K562 (cell line): ENCODE data around the gene TERB1. TPM values are rescaled to one million over a fixed set of nuclear protein-coding genes. Genes with fewer than 3 reads are reported as not detected.

Experiments used
- ATAC-seq: fragments of 200-7000 bp; cut with Tn5 transposase; 3 replicates; pipeline ENCODE4 v1.9.1; 2020; ENCODE audit warnings: moderate library complexity
- BruUV-seq: library from RNA; stranded (reverse); fragments of 400-500 nt; replicated peaks from 2 replicates; lab custom pipeline; 2021; lab: Mats Ljungman, UMichigan
- CTCF ChIA-PET: fragments of 300-600 bp; formaldehyde crosslinking; extraction: SDS; loops from one replicate; lab custom pipeline; 2021; ENCODE audit warnings: low intra/inter-chr PET ratio; lab: Yijun Ruan, JAX
- POLR2A ChIA-PET: fragments of 300-600, 350-650 bp; sonication (Branson Sonifier 250); formaldehyde crosslinking; extraction: SDS; loops from one replicate; lab custom pipeline; 2021; ENCODE audit warnings: antibody characterized with exemption, inconsistent platforms; lab: Yijun Ruan, JAX
- DNase-seq, 4 experiments: peaks; one replicate each; pipeline versions ENCODE4 v3.0.0 to v3.0.0-alpha.2; 2011 to 2018; ENCODE audit warnings: low spot score in 3 of 4, mixed read lengths in 3 of 4; ENCODE audit errors: extremely low read depth in 1 of 4
- FAIRE-seq: peaks from 2 replicates; lab custom pipeline; 2011; peaks lifted over from hg19 to GRCh38; lab: Jason Lieb, UNC
- H2AFZ ChIP-seq: 2 replicates; pipeline ENCODE4 v1.6.0; 2011; ENCODE audit warnings: low read depth, low read length, control low read depth, inconsistent platforms
- H3K27ac ChIP-seq: fragments of 200-600 bp; 3 replicates; pipeline ENCODE4 v1.8.0; 2011; ENCODE audit warnings: low read depth, mild to moderate bottlenecking, control low read depth, inconsistent platforms, low read length, moderate library complexity, mixed read lengths; ENCODE audit errors: extremely low read depth
- H3K27me3 ChIP-seq, 2 experiments: fragments of 300-600 bp in 1 of 2; 2 replicates in 1 of 2; 3 replicates in 1 of 2; pipeline versions ENCODE4 v1.6.0 to v1.8.0; 2011; ENCODE audit warnings: inconsistent platforms in 2 of 2, low read length in 2 of 2, mild to moderate bottlenecking in 1 of 2, mixed read lengths in 1 of 2, moderate library complexity in 1 of 2; ENCODE audit not compliant: control insufficient read depth in 2 of 2, insufficient read depth in 2 of 2
- H3K36me3 ChIP-seq: fragments of 300-600 bp; 3 replicates; pipeline ENCODE4 v1.8.0; 2011; ENCODE audit warnings: mild to moderate bottlenecking, low read length, inconsistent platforms; ENCODE audit not compliant: control insufficient read depth, insufficient read depth
- H3K4me1 ChIP-seq, 2 experiments: fragments of 200-600 bp in 1 of 2; replicated peaks in 1 of 2; 2 replicates in 1 of 2; 3 replicates in 1 of 2; pipeline versions ENCODE4 v1.5.1 to v1.8.0; 2011; ENCODE audit warnings: inconsistent platforms in 2 of 2, low read length in 2 of 2, mild to moderate bottlenecking in 1 of 2, mixed read lengths in 1 of 2, moderate library complexity in 1 of 2; ENCODE audit not compliant: control insufficient read depth in 2 of 2, insufficient read depth in 2 of 2
- H3K4me2 ChIP-seq: 2 replicates; pipeline ENCODE4 v1.6.1; 2011; ENCODE audit warnings: low read length, control low read depth, inconsistent platforms, mixed read lengths; ENCODE audit not compliant: insufficient read depth
- H3K4me3 ChIP-seq: fragments of 200-600 bp; sonication (generic), shearing (Covaris generic); 2 replicates; pipeline ENCODE4 v1.5.1; 2016; ENCODE audit warnings: control low read depth, inconsistent platforms
- H3K79me2 ChIP-seq: fragments of 200-600 bp; 3 replicates; pipeline ENCODE4 v1.8.0; 2011; ENCODE audit warnings: low read length, inconsistent platforms; ENCODE audit not compliant: control insufficient read depth, insufficient read depth
- H3K9ac ChIP-seq, 2 experiments: 2 replicates each; pipeline versions ENCODE4 v1.6.0 to v1.6.1; 2011; ENCODE audit warnings: low read depth in 2 of 2, low read length in 2 of 2, control low read depth in 1 of 2, inconsistent platforms in 1 of 2, mild to moderate bottlenecking in 1 of 2, mixed read lengths in 1 of 2; ENCODE audit not compliant: insufficient read depth in 1 of 2
- H3K9me1 ChIP-seq: one replicate; pipeline ENCODE4 v1.6.0; 2011; ENCODE audit warnings: inconsistent platforms, mild to moderate bottlenecking, low read length, moderate library complexity; ENCODE audit not compliant: control insufficient read depth, insufficient read depth
- H3K9me3 ChIP-seq: replicated peaks from 2 replicates; pipeline ENCODE4 v1.5.1; 2011; ENCODE audit warnings: low read depth, low read length, inconsistent platforms; ENCODE audit not compliant: control insufficient read depth, insufficient read depth
- H4K20me1 ChIP-seq: replicated peaks from 2 replicates; pipeline ENCODE4 v1.6.1; 2011; ENCODE audit warnings: low read length, inconsistent platforms, mixed read lengths; ENCODE audit not compliant: control insufficient read depth, insufficient read depth
- ADNP ChIP-seq: fragments of 200-800 bp; sonication (Bioruptor generic); IDR thresholded peaks from 2 replicates; pipeline ENCODE4 v1.6.1; 2016; ENCODE audit warnings: missing genetic modification characterization, missing compliant biosample characterization
- BHLHE40 ChIP-seq: IDR thresholded peaks from 2 replicates; pipeline ENCODE4 v1.6.1; 2011; ENCODE audit warnings: low read length, improper control_type of control experiment
- ESRRB ChIP-seq: fragments of 250-450 bp; sonication (Bioruptor Pico); IDR thresholded peaks from 2 replicates; pipeline ENCODE4 v1.5.0; 2020; ENCODE audit warnings: mild to moderate bottlenecking, moderate library complexity, borderline replicate concordance
- IRF2 ChIP-seq: sonication (generic); formaldehyde crosslinking; IDR thresholded peaks from 2 replicates; pipeline ENCODE4 v1.8.1; 2022; ENCODE audit warnings: mild to moderate bottlenecking, missing genetic modification reagents
- L3MBTL2 ChIP-seq: fragments of 450-650 bp; IDR thresholded peaks from 2 replicates; pipeline ENCODE4 v1.6.1; 2016; ENCODE audit warnings: mild to moderate bottlenecking, moderate library complexity
- NFIC ChIP-seq: fragments of 450-650 bp; IDR thresholded peaks from 2 replicates; pipeline ENCODE4 v1.6.1; 2017; ENCODE audit warnings: mild to moderate bottlenecking, inconsistent platforms
- PCBP2 ChIP-seq: fragments of 200-400 bp; formaldehyde crosslinking; IDR thresholded peaks from 2 replicates; pipeline ENCODE4 v1.6.1; 2018; ENCODE audit warnings: low read length, low read depth, mild to moderate bottlenecking, moderate library complexity; ENCODE audit not compliant: poor library complexity, severe bottlenecking
- TAF15 ChIP-seq: fragments of 200-400 bp; formaldehyde crosslinking; IDR thresholded peaks from 2 replicates; pipeline ENCODE4 v1.6.1; 2017; ENCODE audit warnings: mild to moderate bottlenecking, low read depth, low read length, moderate library complexity
- TAF9B ChIP-seq: fragments of 450-650 bp; IDR thresholded peaks from 2 replicates; pipeline ENCODE4 v1.6.1; 2018; ENCODE audit warnings: mild to moderate bottlenecking; ENCODE audit not compliant: partially characterized antibody
- ZNF133 ChIP-seq: fragments of 250-450 bp; sonication (Bioruptor Pico); IDR thresholded peaks from 2 replicates; pipeline ENCODE4 v1.4.0; 2020; ENCODE audit warnings: mild to moderate bottlenecking
- ZSCAN29 ChIP-seq: fragments of 450-650 bp; IDR thresholded peaks from 2 replicates; pipeline ENCODE4 v1.6.1; 2017
- WGBS: fragments of 100-300 bp; shearing (Covaris generic); methylation state at CpG from one replicate; pipeline ENCODE4 v1.1.6; 2016; ENCODE audit warnings: low coverage, mixed read lengths; ENCODE audit not compliant: insufficient coverage; ENCODE audit errors: missing lambda C conversion rate; 5-methylcytosine and 5-hydroxymethylcytosine counted together
- in situ Hi-C: fragments of 300-500 bp; cut with MboI; formaldehyde crosslinking; loops from 4 replicates; pipeline ENCODE4 v1.15.0; 2018; ENCODE audit warnings: inconsistent platforms, mixed read lengths
- intact Hi-C: fragments of 100-400 bp; cut with micrococcal nuclease; formaldehyde crosslinking; loops from 2 replicates; pipeline ENCODE4 v1.14.2; 2022
- polyA plus RNA-seq, 8 experiments: library from polyadenylated mRNA; depleted of rRNA in 4 of 8; stranded (reverse) in 5 of 8; unstranded in 3 of 8; fragments of >200 nt; fragmentation: Nextera tagmentation in 2 of 8; fragmentation: Illumina TruSeq in 1 of 8; extraction: Ambion mirVana in 2 of 8; extraction: Trizol in 1 of 8; gene quantifications; 2 replicates each; pipeline versions ENCODE4 v1.2.1 to v1.2.3, GENCODE V29; 2011 to 2014; ENCODE audit warnings: inconsistent platforms in 1 of 8, missing spikeins in 1 of 8
- total RNA-seq, 7 experiments: library from RNA; depleted of rRNA in 6 of 7; stranded (reverse); fragments of >200 nt in 6 of 7; fragmentation: Illumina TruSeq in 2 of 7; extraction: Trizol in 2 of 7; gene quantifications; 2 replicates each; pipeline versions ENCODE4 v1.2.1 to v1.2.3, GENCODE V29; 2011 to 2021; ENCODE audit warnings: low replicate concordance in 1 of 7

Gene TERB1
- total and polyA plus RNA-seq, 9 of the 15 experiments (the other 6 are each of a cell fraction or from before 2014, with no cell fraction given): not detected

DNA sequence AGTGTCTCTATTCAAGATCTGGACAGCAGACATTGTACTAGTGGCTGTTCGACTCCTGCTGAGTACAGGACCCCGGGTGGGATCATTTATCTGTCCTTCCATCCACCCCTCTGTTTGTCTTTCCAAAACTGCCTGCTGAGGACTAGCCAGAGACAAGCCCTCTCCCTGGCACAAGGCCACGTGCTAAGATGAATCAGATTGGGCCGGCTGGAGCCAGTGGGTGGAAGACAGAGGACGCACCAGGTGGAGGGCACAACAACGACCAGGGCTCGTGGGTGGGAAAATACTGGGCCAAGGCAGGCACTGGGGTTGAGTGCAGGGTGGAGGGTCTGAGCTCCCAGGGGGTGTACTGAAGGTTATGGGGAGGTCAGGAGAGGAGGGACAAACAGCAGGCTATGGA lies 41.4 kb upstream of the TERB1 start:
- intact Hi-C loops (no loop called here), in situ Hi-C loops (no loop called here)
- Histone ChIP-seq H3K9me3 (no peaks in the 10 kb centered on the region), H4K20me1 (0 out of 2 replicates have a peak, but pooled peaks cover 4% of the 10 kb centered on the region), H3K4me2 (no peak overlapping the region), H2AFZ (no peak overlapping the region; the same call in 1 of the 2 replicates), H3K27ac (no peak overlapping the region), H3K9ac (peak overlapping the region in 1 of 2 experiments; percentile 63; a peak in 2 of 4 replicates), H3K27me3 (peaks cover 18 to 20% of the 10 kb centered on the region in 2 experiments; a peak in 4 of 5 replicates), H3K79me2 (no peaks in the 10 kb centered on the region), H3K36me3 (no peaks in the 10 kb centered on the region), H3K4me1 (peaks cover under 1 to 17% of the 10 kb centered on the region in 2 experiments; a peak in 2 of 5 replicates), H3K4me3 (no peak overlapping the region), H3K9me1 (no peaks in the 10 kb centered on the region)
- peak; percentile 29 for FAIRE-seq
- TF ChIP-seq ESRRB (no peak), TAF9B (no peak), ZNF133 (no peak), IRF2 (CRISPR knock-in tag) (no peak), NFIC (peak; percentile 37), PCBP2 (no peak), BHLHE40 (peak; percentile 18; the same call in 1 of the 2 replicates), L3MBTL2 (0 out of 2 replicates have a peak, but pooled peaks have one; percentile 21), ZSCAN29 (no peak), TAF15 (no peak), ADNP (tag) (no peak)
- peak; percentile 20; the same call in 2 of the 3 replicates for ATAC-seq
- BruUV-seq: no TSS peak
- CTCF ChIA-PET: no interaction called here
- 16% methylated on average over 7 of the region's 7 CpGs for WGBS
- POLR2A ChIA-PET: interaction anchor here (0.6 to 1.4 kb wide), 2 partner anchors 8 to 30 kb away, joined by 3 to 4 read pairs; no protein-coding TSS in a partner anchor
- no peak for DNase-seq
